Stimulated activated CD8-positive, alpha-beta memory T cell treated with anti-CD3 and anti-CD28 coated beads, Interleukin-7, amount 100 ng/mL, for 1 hour (primary cell): ENCODE data around the gene SF1.

Experiments used
- DNase-seq, 2 donors: peaks; one replicate each; pipeline ENCODE4 v3.0.0-alpha.2; 2020; ENCODE audit warnings: low read depth in 2 of 2

The SF1 gene

GRCh38 chr11:64784813-64785581 is 6.7 kb upstream of the SF1 start:
- DNase-seq, result no peak

GRCh38 chr11:64778223-64778472 is 194 bp downstream of the SF1 start:
- DNase-seq, result no peak

GRCh38 chr11:64777449-64778222 is 706 bp downstream of the SF1 start:
- DNase-seq, result peak; percentile 62 to 63

GRCh38 chr11:64776875-64777274 is 1.5 kb downstream of the SF1 start:
- no peak for DNase-seq

GRCh38 chr11:64776425-64776824 is 1.9 kb downstream of the SF1 start:
- no peak for DNase-seq

- DNase-seq, result no peak
Measured at GRCh38 chr11:64774144-64774543, 4.2 kb downstream of the SF1 start.

DNA sequence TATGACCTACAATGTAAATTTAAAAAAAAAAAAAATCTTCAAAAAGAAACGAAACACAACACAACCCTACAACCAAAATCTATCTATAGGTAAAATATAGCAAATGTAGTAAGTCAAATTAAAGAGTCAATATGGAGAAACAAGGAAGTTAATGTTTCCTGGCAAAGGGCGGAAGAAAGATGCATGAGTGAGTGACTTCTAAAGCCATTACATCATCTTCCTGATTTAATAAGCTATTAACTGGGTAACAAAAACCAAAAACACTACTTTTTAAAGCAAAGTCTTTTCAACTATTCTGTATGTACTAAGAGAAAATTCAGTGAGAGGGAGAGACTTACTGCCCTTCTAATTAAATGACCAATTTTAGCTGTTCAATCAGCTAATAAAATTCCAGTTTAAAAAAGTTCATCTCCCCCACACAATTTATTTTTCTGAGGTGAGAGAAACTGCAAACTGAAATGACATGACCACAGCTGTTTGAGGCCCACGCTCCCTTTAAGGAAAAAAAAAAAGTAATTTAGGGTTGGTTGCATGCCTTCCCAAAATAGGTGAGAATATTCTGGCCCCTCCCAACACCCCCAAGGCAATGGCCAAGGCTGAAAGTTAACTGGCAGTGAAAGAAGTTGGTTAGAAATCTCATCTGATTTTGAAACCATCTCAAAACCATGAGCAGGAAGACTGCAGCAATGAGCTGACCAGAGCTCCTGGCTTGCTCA is 5.9 kb downstream of the SF1 start:
- DNase-seq, result no peak

GRCh38 chr11:64771861-64772260 is 6.5 kb downstream of the SF1 start:
- DNase-seq, result no peak

- no peak for DNase-seq
Measured at GRCh38 chr11:64770120-64770519, 8.2 kb downstream of the SF1 start.

GRCh38 chr11:64769283-64769682 is 9.1 kb downstream of the SF1 start:
- DNase-seq, result no peak

DNA sequence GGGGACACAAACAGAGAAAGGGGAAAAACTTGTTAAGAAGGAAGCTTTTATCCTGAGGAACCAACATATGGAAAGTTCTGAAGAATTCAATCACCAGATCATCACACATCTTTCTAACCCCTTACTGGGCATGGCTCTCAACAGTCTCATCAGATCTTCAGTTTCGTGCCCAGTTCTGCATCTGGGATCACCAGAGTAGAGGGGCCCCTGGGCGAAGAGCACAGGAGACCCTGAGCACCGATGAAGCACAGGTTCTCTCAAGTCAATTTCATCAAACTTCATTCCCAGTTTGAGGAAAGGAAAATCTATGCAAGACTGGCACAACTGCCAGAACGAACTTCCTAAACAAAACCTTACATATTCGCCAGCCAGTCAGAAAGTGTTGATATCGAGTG is 10.0 kb downstream of the SF1 start:
- DNase-seq, result no peak

DNA sequence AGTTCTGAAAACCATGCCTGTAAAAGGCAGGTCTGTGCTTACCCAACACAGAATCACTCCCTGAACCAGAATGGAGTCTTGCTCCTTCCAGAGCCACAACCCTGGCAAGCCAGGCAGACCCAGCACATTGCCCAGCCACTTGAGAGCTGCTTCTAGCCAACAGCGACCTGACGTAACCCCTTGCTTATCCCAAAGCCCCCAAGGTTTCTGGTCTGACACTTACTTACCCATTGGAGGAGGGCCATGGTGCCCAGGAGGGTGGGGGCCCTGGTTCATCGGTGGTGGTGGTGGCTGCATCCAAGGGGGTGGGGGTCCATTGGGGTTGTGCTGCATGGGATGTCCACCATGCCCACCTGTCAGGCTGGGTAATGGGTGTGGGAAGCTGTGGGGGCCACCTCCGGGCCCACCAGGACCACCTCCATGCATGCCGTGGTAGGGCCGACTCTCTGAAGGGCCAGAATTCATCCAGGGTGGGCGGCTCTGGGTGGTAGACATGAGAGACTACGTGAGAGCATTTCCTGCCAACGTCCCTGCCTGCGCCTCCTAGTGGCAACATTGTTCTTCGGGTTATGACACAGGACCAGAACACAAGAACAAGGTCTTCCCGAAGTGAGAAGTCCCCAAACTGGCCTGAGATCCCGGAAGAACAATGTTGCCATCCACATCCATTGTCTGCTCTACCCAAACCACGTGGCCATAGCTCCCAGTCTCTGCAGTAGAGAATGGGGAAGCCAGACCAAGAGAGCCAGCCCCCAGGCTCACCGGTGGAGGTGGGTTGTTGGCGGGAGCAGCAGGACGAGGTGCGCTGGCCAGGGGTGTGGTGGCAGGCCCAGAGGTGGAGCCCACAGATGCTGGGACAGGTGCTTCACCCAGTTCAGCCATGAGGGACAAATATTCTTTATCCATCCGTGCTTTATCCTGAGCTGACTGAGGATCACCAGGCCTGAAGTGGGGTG is 10.7 kb downstream of the SF1 start:
- peak in 1 of 2 donors; percentile 75 for DNase-seq

DNA sequence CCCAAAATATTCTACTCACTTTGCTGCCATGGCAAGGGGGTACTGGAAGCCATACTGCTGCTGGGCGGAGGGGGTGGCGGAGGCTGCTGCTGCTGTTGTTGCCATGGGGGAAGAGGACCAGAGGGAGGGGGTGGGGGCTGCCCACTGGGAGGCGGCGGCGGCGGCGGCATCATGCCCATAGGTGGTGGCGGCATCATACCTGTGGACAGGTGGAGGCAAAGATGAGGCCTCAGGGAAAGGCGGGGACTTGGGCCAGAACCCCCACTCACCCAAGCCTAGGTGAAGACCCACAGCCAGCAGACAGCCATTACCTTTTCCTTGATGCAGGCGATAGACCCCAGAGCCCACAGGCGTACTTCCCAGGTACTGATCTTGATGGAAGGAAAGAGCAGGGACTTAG is 11.5 kb downstream of the SF1 start:
- no peak for DNase-seq

DNA sequence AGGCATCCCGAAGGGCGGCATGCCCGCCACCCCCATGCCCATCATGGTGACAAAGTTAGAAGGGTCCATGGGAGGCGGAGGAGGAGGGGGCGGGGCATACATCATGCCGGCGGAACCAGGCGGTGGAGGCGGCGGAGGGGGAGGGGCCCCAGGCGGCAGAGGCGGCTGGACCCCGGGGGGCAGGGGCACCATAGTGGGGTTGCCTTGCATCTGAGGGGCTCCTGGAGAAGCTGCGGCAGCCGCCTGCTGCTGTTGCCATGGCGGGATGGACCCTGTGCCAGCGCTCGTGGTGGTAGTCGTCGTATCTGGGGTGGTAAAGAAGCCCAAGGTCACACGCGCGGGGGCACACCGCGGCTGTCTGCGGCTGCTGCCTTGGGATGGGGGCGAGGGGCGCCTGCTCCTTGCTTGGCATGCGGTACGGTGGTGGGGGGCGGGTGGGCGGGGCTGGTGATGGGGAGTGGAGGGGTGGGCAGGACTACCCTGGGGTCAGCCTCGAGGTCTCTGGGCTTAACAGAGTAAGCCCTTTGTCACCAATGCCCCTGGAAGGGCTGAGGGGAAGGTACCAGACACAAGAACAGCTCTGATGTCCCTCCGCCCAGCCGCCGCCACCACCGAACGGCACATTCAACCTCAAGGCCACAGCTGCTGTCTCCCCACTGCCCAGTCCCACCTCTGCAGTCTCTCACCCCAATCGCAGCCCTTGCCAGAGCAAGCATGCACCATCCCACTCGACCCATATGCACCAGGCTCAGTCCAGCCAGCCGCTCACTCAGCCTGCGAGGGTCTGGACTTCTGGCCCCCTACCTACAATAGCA is 12.3 kb downstream of the SF1 start:
- DNase-seq, result no peak

DNA sequence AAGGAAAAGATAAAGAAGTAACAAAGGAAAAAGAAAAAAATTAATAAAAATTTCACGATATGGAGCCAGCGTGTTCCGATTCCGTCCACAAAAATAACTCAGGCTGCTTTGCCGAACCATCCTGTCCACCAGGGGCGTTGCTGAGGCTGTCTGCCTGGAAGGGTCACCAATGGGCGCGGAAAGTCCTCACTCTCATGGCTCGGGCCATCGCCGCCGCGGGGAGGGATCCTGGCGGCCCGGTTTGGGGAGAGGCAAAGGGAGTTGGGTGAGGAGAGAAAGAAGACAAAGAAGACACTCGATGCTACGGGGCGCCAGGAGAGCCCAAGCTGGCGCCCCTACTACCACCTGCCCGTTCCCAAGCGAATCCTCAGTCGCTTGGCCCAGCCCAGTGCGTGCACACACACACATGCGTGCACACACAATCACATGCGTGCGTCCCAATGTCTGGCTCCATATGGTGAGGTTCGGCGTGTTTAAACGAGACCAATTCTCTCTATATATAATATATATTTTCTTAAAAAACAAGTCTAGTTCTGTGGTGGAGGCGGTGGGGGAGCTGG is 13.0 kb downstream of the SF1 start:
- DNase-seq, result no peak

DNA sequence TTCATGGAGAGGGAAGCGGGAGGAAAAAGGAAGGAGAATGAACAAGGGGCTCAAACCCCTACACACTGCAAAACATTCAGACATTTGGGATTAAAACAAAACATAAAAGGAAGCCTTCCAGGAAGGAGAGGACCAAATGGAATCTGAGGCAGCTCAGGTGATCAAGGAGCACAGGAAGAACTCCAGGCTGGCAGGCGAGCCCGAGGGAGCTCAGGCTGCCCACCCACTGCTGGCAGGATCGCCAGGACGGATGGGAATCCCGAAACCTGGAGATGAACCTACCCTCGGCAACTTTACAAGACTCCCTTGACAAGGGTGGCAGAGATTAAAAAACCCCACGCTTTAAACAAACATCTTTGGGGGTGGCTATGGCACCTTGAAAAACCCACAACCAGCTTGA is 13.6 kb downstream of the SF1 start:
- no peak for DNase-seq

- DNase-seq, result no peak
Measured at GRCh38 chr11:64764040-64764611, 14.2 kb downstream of the SF1 start.

DNA sequence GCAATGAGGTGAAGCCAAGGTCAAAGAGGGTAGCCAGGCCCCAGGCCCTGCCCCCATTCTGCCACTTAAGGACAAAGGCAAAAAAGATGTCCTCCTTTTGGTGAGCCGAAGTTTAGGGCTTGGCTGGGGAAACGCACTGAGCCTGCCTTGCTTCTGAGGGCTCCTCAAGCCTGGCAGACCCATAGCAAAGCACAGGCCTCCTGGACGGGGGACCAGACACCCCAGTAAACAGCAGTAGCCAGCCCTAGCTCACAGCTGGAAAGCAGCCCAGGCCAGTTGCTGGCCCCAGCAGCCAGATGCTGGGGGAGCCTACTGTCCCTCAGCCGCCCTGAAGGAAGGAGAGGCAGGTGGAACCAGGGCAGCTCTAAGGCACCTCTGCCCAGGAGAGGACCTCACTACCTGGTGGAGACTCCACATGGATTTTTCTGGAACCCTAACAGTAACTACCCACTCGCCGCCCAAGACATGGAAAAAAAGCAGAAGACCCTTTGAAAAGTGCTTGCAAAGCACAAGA is 14.8 kb downstream of the SF1 start:
- DNase-seq, result no peak

GRCh38 chr11:64762674-64763525 is 15.4 kb downstream of the SF1 start:
- DNase-seq, result no peak
